GM13977 (cell line): Measurements from ENCODE around the gene EXOC6B.
"Not testable (repeated sequence)": the region's sequence is repeated elsewhere in the genome, so short reads cannot be mapped to it uniquely, and the experiment has no call there.

Source experiments
- DNase-seq: peaks from one replicate; pipeline ENCODE4 v3.0.0; 2012; ENCODE audit warnings: low spot score
- in situ Hi-C: fragments of 300-500 bp; cut with MboI; formaldehyde crosslinking; loops from one replicate; pipeline ENCODE4 v1.12.0; 2022; ENCODE audit warnings: low sequenced_read_pairs, low pct_unique_long_range_greater_than_20kb, mixed read lengths, inconsistent platforms; ENCODE audit not compliant: unreplicated experiment
- TF ChIP-seq, protein P1 (sequence below): IDR thresholded peaks from 2 replicates; pipeline ENCODE4 v1.5.1; 2012; ENCODE audit warnings: mild to moderate bottlenecking, control low read depth; ENCODE audit not compliant: insufficient read depth; ENCODE audit errors: extremely low read depth, missing control alignments

EXOC6B gene

GRCh38 chr2:72545790-72546189, 280.0 kb downstream of the EXOC6B start:
- no peak for DNase-seq
- in situ Hi-C loops = no loop called here
- TF ChIP-seq, protein P1, sequence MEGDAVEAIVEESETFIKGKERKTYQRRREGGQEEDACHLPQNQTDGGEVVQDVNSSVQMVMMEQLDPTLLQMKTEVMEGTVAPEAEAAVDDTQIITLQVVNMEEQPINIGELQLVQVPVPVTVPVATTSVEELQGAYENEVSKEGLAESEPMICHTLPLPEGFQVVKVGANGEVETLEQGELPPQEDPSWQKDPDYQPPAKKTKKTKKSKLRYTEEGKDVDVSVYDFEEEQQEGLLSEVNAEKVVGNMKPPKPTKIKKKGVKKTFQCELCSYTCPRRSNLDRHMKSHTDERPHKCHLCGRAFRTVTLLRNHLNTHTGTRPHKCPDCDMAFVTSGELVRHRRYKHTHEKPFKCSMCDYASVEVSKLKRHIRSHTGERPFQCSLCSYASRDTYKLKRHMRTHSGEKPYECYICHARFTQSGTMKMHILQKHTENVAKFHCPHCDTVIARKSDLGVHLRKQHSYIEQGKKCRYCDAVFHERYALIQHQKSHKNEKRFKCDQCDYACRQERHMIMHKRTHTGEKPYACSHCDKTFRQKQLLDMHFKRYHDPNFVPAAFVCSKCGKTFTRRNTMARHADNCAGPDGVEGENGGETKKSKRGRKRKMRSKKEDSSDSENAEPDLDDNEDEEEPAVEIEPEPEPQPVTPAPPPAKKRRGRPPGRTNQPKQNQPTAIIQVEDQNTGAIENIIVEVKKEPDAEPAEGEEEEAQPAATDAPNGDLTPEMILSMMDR = no peak

DNA sequence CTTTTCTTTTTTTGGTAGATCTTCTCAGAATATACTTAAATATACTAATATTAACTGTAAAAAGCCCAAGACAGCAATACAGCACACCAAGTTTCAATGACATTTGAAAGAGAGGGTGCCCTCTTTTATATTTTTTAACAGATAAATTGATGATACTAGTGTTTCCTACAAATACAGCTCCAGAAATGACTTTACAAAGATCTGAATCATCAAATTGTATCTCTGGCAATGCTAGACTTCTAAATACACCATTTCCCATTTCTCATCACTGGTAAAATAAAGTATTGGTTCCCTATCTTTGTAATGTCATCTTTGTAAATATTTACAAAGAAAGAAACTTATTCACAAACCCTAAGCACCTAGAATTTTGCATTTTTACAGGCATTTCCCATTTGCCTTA, 281.3 kb downstream of the EXOC6B start:
- TF ChIP-seq, protein P1 = no peak
- in situ Hi-C loops = no loop called here
- DNase-seq = no peak

- in situ Hi-C loops = no loop called here
- TF ChIP-seq, protein P1 = no peak
- no peak for DNase-seq
Measured at GRCh38 chr2:72543497-72544216, 282.2 kb downstream of the EXOC6B start.

GRCh38 chr2:72539071-72539552, 286.7 kb downstream of the EXOC6B start:
- in situ Hi-C loops = no loop called here
- TF ChIP-seq, protein P1 = no peak
- DNase-seq = no peak

- in situ Hi-C loops = no loop called here
- TF ChIP-seq, protein P1 = no peak
- no peak for DNase-seq
Measured at GRCh38 chr2:72538486-72538885, 287.3 kb downstream of the EXOC6B start.

DNA sequence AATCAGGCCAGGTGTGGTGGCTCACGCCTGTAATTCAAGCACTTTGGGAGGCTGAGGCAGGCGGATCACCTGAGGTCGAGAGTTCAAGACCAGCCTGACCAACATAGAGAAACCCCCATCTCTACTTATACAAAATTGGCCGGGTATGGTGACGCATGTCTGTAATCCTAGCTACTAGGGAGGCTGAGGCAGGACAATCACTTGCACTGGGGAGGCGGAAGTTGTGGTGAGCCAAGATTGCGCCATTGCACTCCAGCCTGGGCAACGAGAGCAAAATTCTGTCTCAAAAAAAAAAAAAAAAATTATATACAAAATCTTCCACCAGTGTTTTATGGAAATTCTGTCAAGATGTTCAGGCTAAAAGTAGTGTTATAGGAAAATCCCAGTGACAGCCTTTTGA, 290.2 kb downstream of the EXOC6B start:
- in situ Hi-C loops, DNase-seq: not testable (repeated sequence)

GRCh38 chr2:72533765-72534164, 292.1 kb downstream of the EXOC6B start:
- no peak for DNase-seq
- in situ Hi-C loops = no loop called here
- TF ChIP-seq, protein P1 = no peak
